Liver (tissue), 9 donors: ENCODE measurements around the gene LHX2. TPM values are rescaled to one million over a fixed set of nuclear protein-coding genes. Genes with fewer than 3 reads are reported as not detected.
A peak's percentile ranks its signal among the peaks of the same experiment; 100 is the strongest.
"Not testable (repeated sequence)": the region's sequence is repeated elsewhere in the genome, so short reads cannot be mapped to it uniquely, and the experiment has no call there.

Experiments
- DNase-seq: peaks from one replicate; pipeline ENCODE4 v3.0.0-alpha.2; 2017; ENCODE audit warnings: low spot score
- H3K27ac ChIP-seq, 2 donors: one replicate each; pipeline ENCODE4 v1.7.0; 2013; ENCODE audit warnings: inconsistent platforms in 2 of 2, low read length in 2 of 2, control low read depth in 1 of 2, low read depth in 1 of 2, mild to moderate bottlenecking in 1 of 2
- H3K27me3 ChIP-seq, 4 donors: one replicate each; pipeline versions ENCODE4 v1.6.1 to v1.7.0; 2013; ENCODE audit warnings: low read length in 3 of 4, inconsistent platforms in 1 of 4, mild to moderate bottlenecking in 1 of 4, moderate library complexity in 1 of 4; ENCODE audit not compliant: control insufficient read depth in 4 of 4, insufficient read depth in 4 of 4
- H3K36me3 ChIP-seq, 4 donors: one replicate each; pipeline versions ENCODE4 v1.6.1 to v1.7.0; 2013; ENCODE audit warnings: low read length in 3 of 4, mild to moderate bottlenecking in 3 of 4, low read depth in 1 of 4, moderate library complexity in 1 of 4; ENCODE audit not compliant: control insufficient read depth in 4 of 4, insufficient read depth in 3 of 4
- H3K4me1 ChIP-seq, 4 donors: one replicate each; pipeline versions ENCODE4 v1.6.1 to v1.7.0; 2013; ENCODE audit warnings: low read length in 3 of 4, mild to moderate bottlenecking in 3 of 4, moderate library complexity in 1 of 4; ENCODE audit not compliant: control insufficient read depth in 4 of 4, insufficient read depth in 4 of 4
- H3K4me3 ChIP-seq, 3 donors: one replicate each; pipeline versions ENCODE4 v1.6.1 to v1.7.0; 2013; ENCODE audit warnings: low read length in 3 of 3, control low read depth in 1 of 3, low read depth in 1 of 3, mild to moderate bottlenecking in 1 of 3
- H3K9ac ChIP-seq, 2 donors: one replicate each; pipeline ENCODE4 v1.7.0; 2013; ENCODE audit warnings: low read length in 2 of 2, mild to moderate bottlenecking in 2 of 2, moderate library complexity in 2 of 2, control low read depth in 1 of 2, low read depth in 1 of 2
- H3K9me3 ChIP-seq, 4 donors: one replicate each; pipeline versions ENCODE4 v1.6.1 to v1.7.0; 2013; ENCODE audit warnings: low read length in 3 of 4; ENCODE audit not compliant: control insufficient read depth in 4 of 4
- EGR1 ChIP-seq, 2 donors: IDR thresholded peaks; 2 replicates each; pipeline ENCODE4 v1.6.1; 2016 to 2018; ENCODE audit warnings: antibody characterized with exemption in 2 of 2, low read depth in 2 of 2
- FOXA1 ChIP-seq: IDR thresholded peaks from 2 replicates; pipeline ENCODE4 v1.6.1; 2016; ENCODE audit warnings: antibody characterized with exemption
- FOXA2 ChIP-seq: IDR thresholded peaks from 2 replicates; pipeline ENCODE4 v1.6.1; 2016; ENCODE audit warnings: antibody characterized with exemption
- HNF4A ChIP-seq, 2 donors: conservative IDR thresholded peaks; 2 replicates each; pipeline ENCODE4 v1.6.1; 2016; ENCODE audit warnings: antibody characterized with exemption in 2 of 2, mild to moderate bottlenecking in 2 of 2
- HNF4G ChIP-seq: IDR thresholded peaks from 2 replicates; pipeline ENCODE4 v1.6.1; 2016; ENCODE audit warnings: antibody characterized with exemption
- JUND ChIP-seq, 2 donors: IDR thresholded peaks; 2 replicates each; pipeline ENCODE4 v1.6.1; 2016; ENCODE audit warnings: antibody characterized with exemption in 2 of 2
- NR2F2 ChIP-seq: IDR thresholded peaks from 2 replicates; pipeline ENCODE4 v1.6.1; 2016; ENCODE audit warnings: antibody characterized with exemption
- RAD21 ChIP-seq, 2 donors: IDR thresholded peaks; 2 replicates each; pipeline ENCODE4 v1.6.1; 2016; ENCODE audit warnings: antibody characterized with exemption in 2 of 2, mild to moderate bottlenecking in 2 of 2
- RXRA ChIP-seq, 2 donors: IDR thresholded peaks; 2 replicates each; pipeline ENCODE4 v1.6.1; 2017 to 2018; ENCODE audit warnings: antibody characterized with exemption in 2 of 2, mild to moderate bottlenecking in 1 of 2
- SP1 ChIP-seq: IDR thresholded peaks from 2 replicates; pipeline ENCODE4 v1.6.1; 2018; ENCODE audit warnings: antibody characterized with exemption, mild to moderate bottlenecking
- TAF1 ChIP-seq: conservative IDR thresholded peaks from 2 replicates; pipeline ENCODE4 v1.6.1; 2016; ENCODE audit warnings: antibody characterized with exemption, mild to moderate bottlenecking
- YY1 ChIP-seq: IDR thresholded peaks from 2 replicates; pipeline ENCODE4 v1.6.1; 2016; ENCODE audit warnings: antibody characterized with exemption, mild to moderate bottlenecking
- WGBS: extraction: QIAGEN DNeasy Blood & Tissue Kit; methylation state at CpG from one replicate; pipeline ENCODE4 v1.1.7; 2013; 5-methylcytosine and 5-hydroxymethylcytosine counted together
- polyA plus RNA-seq, 2 donors: library from polyadenylated mRNA; stranded (reverse) in 1 of 2; unstranded in 1 of 2; fragments of 200-250 nt in 1 of 2; fragments of >200 nt in 1 of 2; fragmentation: Nextera tagmentation in 1 of 2; extraction: Ambion mirVana in 1 of 2; gene quantifications; one replicate each; pipeline versions ENCODE4 v1.2.1 to v1.2.3, GENCODE V29; 2013 to 2015
- total RNA-seq, 2 donors: library from RNA; depleted of rRNA; stranded (reverse); fragments of >200 nt; gene quantifications; one replicate each; pipeline ENCODE4 v1.2.3, GENCODE V29; 2014
- TF ChIP-seq, protein P1 (sequence below): fragments of 150-350 bp; IDR thresholded peaks from 2 replicates; pipeline ENCODE4 v1.5.1; 2017; ENCODE audit warnings: improper control_type of control experiment, low read depth, low read length; ENCODE audit not compliant: missing input control
- donor health status: healthy.
- donor health status: healthy.
- donor health status: healthy.
- donor health status: healthy.
- donor health status: healthy.

Gene LHX2
- total and polyA plus RNA-seq, 4 donors = 2.0 to 2.5 (median 2.1) TPM

- peaks cover 0 to 3% (median under 1%) of the 10 kb centered on the region in 4 donors for H3K27me3 ChIP-seq
- H3K4me3 ChIP-seq = no peak overlapping the region
- TF ChIP-seq HNF4A (conservative IDR thresholded peaks at IDR 0.05) (peak; percentile 55 to 79), FOXA2 (peak; percentile 21), FOXA1 (no peak)
- H3K27ac ChIP-seq = no peak overlapping the region
- no peak for DNase-seq
- no peaks in the 10 kb centered on the region for H3K9me3 ChIP-seq
- no peaks in the 10 kb centered on the region for H3K36me3 ChIP-seq
- WGBS = 58% methylated on average over 3 of the region's 3 CpGs
- H3K4me1 ChIP-seq = no peaks in the 10 kb centered on the region
- no peak overlapping the region for H3K9ac ChIP-seq
Measured at GRCh38 chr9:123984802-123985201, 26.8 kb upstream of the LHX2 start.

DNA sequence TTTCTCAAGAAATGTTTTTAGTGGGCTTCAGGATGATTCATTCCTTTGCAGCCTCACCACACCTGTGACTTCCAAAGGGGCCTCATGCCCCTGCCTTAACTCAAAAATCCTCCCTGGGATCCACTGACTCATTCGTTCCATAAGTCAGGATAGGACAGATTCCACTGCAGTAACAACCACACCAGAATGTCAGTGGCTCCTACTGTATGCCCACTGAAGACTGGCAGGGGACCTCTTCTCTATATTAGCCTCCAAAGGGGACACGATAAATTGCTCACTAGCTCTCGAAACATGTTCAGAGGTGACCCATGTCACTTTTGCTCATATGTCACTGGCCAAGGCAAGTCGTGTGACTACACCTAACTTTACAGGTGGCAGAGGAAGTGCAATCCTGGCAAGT is 25.7 kb upstream of the LHX2 start:
- H3K9me3 ChIP-seq = no peaks in the 10 kb centered on the region
- 91% methylated on average over 4 of the region's 4 CpGs for WGBS

GRCh38 chr9:123990427-123990826 is 21.1 kb upstream of the LHX2 start:
- Histone ChIP-seq H3K9me3 (no peaks in the 10 kb centered on the region), H3K4me3 (no peak overlapping the region), H3K4me1 (no peaks in the 10 kb centered on the region), H3K27ac (no peak overlapping the region), H3K27me3 (peaks cover 0 to under 1% (median 0%) of the 10 kb centered on the region in 4 donors), H3K36me3 (no peaks in the 10 kb centered on the region), H3K9ac (no peak overlapping the region)
- no peak for DNase-seq
- WGBS = 44% methylated on average over 5 of the region's 5 CpGs
- TF ChIP-seq RAD21 (IDR thresholded peaks at IDR 0.05) = no peak
- TF ChIP-seq RXRA (IDR thresholded peaks at IDR 0.05) = no peak
- no peak for TF ChIP-seq SP1
- no peak for TF ChIP-seq YY1
- no peak for TF ChIP-seq HNF4A (conservative IDR thresholded peaks at IDR 0.05)
- TF ChIP-seq, protein P1, sequence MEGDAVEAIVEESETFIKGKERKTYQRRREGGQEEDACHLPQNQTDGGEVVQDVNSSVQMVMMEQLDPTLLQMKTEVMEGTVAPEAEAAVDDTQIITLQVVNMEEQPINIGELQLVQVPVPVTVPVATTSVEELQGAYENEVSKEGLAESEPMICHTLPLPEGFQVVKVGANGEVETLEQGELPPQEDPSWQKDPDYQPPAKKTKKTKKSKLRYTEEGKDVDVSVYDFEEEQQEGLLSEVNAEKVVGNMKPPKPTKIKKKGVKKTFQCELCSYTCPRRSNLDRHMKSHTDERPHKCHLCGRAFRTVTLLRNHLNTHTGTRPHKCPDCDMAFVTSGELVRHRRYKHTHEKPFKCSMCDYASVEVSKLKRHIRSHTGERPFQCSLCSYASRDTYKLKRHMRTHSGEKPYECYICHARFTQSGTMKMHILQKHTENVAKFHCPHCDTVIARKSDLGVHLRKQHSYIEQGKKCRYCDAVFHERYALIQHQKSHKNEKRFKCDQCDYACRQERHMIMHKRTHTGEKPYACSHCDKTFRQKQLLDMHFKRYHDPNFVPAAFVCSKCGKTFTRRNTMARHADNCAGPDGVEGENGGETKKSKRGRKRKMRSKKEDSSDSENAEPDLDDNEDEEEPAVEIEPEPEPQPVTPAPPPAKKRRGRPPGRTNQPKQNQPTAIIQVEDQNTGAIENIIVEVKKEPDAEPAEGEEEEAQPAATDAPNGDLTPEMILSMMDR = no peak
- no peak for TF ChIP-seq HNF4G
- TF ChIP-seq NR2F2 = no peak
- no peak for TF ChIP-seq JUND (IDR thresholded peaks at IDR 0.05)

More for the DNA sequence above, 25.7 kb upstream of the LHX2 start:
- Histone ChIP-seq H3K36me3 (no peaks in the 10 kb centered on the region), H3K27me3 (peaks cover 0 to under 1% (median 0%) of the 10 kb centered on the region in 4 donors), H3K27ac (no peak overlapping the region), H3K4me1 (no peaks in the 10 kb centered on the region), H3K9ac (no peak overlapping the region), H3K4me3 (no peak overlapping the region)
- TF ChIP-seq JUND (IDR thresholded peaks at IDR 0.05) = no peak
- TF ChIP-seq, protein P1 = no peak
- no peak for TF ChIP-seq TAF1
- no peak for TF ChIP-seq RAD21 (IDR thresholded peaks at IDR 0.05)
- TF ChIP-seq EGR1 (IDR thresholded peaks at IDR 0.05; ENCODE audit: low read depth in 2 of 2) = no peak
- no peak for TF ChIP-seq RXRA (IDR thresholded peaks at IDR 0.05)
- TF ChIP-seq FOXA1 = no peak
- no peak for DNase-seq

- DNase-seq, H3K36me3 ChIP-seq, H3K9ac ChIP-seq, H3K4me1 ChIP-seq, H3K4me3 ChIP-seq, H3K9me3 ChIP-seq, H3K27me3 ChIP-seq, H3K27ac ChIP-seq: not testable (repeated sequence)
- 69% methylated on average over 11 of the region's 16 CpGs for WGBS
Measured at GRCh38 chr9:123992679-123993078, 18.9 kb upstream of the LHX2 start.
